GM10266 (cell line): ENCODE data around the gene RUNX1.

Experiments used
- DNase-seq: peaks from one replicate; pipeline ENCODE4 v3.0.0; 2012; ENCODE audit errors: extremely low spot score
- TF ChIP-seq, protein P1 (sequence below): IDR thresholded peaks from 2 replicates; pipeline ENCODE4 v1.5.1; 2012; ENCODE audit warnings: mild to moderate bottlenecking, low read depth; ENCODE audit not compliant: control insufficient read depth, insufficient read depth; ENCODE audit errors: missing control alignments

The RUNX1 gene

DNA sequence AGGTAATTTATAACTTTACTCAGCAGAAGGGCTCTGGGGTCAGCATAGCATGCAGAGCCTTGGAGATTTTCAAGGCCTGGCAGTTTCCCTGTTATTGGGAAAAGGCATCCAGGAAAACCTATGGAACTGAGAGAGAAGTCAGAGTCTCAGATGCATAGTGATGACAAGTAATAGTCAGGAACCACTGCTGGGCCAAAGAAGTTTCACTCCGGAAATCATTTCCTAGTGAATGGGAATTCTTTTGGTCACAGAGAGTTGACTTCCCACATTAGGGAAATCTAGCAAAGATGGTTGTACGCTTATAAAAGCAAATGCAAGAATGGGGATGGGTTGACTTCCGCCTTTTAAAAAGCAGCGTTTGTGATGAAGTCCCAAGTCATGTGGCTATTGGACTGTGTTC, 28.4 kb upstream of the RUNX1 start:
- TF ChIP-seq, protein P1, sequence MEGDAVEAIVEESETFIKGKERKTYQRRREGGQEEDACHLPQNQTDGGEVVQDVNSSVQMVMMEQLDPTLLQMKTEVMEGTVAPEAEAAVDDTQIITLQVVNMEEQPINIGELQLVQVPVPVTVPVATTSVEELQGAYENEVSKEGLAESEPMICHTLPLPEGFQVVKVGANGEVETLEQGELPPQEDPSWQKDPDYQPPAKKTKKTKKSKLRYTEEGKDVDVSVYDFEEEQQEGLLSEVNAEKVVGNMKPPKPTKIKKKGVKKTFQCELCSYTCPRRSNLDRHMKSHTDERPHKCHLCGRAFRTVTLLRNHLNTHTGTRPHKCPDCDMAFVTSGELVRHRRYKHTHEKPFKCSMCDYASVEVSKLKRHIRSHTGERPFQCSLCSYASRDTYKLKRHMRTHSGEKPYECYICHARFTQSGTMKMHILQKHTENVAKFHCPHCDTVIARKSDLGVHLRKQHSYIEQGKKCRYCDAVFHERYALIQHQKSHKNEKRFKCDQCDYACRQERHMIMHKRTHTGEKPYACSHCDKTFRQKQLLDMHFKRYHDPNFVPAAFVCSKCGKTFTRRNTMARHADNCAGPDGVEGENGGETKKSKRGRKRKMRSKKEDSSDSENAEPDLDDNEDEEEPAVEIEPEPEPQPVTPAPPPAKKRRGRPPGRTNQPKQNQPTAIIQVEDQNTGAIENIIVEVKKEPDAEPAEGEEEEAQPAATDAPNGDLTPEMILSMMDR = no peak
- no peak for DNase-seq

DNA sequence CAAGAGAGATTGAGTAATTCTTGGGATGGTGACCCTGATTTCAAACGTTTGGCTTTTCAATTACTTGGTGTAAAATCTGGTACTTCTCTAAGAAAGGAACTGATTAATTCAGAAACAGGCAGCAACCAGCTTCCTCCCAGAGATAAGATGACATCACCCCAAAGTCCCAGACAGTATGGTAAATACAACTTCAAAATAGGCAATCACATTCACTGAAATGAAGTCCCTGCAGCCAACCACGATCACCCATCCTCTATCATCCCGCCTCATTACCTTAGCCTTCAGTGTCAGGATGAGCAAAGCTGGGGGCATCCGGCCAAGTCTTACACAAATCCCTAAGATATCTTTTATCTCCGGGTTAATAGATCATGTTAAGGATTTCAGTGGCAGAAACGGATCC, 26.4 kb upstream of the RUNX1 start:
- no peak for DNase-seq
- TF ChIP-seq, protein P1 = no peak

GRCh38 chr21:35072960-35073359, 23.9 kb upstream of the RUNX1 start:
- TF ChIP-seq, protein P1 = no peak

DNA sequence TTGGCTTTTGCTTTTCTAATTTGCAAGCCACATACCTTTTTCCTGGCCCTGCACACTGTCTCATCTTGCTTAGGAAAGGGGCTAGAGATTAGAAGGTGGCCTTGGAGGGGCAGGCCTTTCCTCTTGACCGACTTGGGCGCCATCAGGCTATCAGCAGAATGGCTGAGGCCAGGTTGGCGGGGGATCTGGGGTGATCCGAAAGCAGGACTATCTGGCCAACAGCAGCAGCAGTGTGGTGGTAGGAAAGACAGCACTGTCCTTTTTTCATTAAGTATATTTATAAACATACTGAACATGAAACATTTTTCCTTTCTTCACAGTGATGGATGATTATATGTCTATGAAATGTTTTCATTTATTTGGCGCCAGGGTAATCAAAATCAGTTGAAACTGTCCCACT, 23.5 kb upstream of the RUNX1 start:
- DNase-seq = no peak
- TF ChIP-seq, protein P1 = no peak

More at GRCh38 chr21:35072960-35073359, 23.9 kb upstream of the RUNX1 start:
- DNase-seq = no peak

DNA sequence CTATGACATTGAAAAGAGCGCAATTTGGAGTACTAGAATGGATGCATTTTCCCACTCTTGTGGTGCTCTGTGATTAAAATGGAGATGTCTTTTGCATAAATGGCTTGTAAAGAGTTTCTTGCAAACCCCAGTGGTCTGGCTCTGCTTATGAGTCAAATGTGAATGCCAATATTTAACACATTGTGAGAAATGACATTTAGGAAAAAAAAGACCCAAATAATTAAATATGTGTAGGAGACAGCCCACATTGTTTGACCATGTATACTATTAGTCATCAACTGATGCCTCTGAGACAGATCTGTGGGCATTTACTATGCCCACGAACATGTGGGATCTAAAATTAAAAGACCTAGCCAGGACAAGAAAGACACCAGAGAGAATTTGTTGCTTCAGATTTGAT, 22.2 kb upstream of the RUNX1 start:
- no peak for DNase-seq
- TF ChIP-seq, protein P1 = no peak

- no peak for DNase-seq
- TF ChIP-seq, protein P1 = no peak
Measured at GRCh38 chr21:35070436-35070835, 21.3 kb upstream of the RUNX1 start.

DNA sequence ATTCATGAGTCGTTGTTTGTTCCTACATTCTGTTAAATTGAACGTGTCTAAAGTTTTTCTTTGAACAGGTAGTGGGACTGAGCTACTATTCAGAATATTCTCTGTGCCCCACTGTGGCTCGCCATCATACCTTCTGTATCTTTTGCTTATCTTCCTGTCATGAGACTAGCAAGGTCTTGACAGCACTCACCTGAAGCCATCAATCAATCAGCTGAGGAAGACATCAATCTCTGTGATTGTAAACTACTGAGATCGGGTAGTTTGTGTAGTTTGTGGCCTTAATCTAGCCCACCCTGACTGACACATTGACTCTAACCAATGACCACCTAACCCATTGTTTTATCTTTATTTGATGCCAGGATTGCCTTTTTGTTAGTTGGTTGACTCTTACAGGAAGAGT, 17.7 kb upstream of the RUNX1 start:
- TF ChIP-seq, protein P1 = no peak
- no peak for DNase-seq
